ENCODE measurements around the gene TEX22.
A peak's percentile ranks its signal among the peaks of the same experiment; 100 is the strongest.

The TEX22 gene

GRCh38 chr14:105392131-105393090 lies 5.9 kb upstream of the TEX22 start:
- no peak for TF ChIP-seq ZFX (IDR thresholded peaks at IDR 0.05)
- TF ChIP-seq, protein P1, sequence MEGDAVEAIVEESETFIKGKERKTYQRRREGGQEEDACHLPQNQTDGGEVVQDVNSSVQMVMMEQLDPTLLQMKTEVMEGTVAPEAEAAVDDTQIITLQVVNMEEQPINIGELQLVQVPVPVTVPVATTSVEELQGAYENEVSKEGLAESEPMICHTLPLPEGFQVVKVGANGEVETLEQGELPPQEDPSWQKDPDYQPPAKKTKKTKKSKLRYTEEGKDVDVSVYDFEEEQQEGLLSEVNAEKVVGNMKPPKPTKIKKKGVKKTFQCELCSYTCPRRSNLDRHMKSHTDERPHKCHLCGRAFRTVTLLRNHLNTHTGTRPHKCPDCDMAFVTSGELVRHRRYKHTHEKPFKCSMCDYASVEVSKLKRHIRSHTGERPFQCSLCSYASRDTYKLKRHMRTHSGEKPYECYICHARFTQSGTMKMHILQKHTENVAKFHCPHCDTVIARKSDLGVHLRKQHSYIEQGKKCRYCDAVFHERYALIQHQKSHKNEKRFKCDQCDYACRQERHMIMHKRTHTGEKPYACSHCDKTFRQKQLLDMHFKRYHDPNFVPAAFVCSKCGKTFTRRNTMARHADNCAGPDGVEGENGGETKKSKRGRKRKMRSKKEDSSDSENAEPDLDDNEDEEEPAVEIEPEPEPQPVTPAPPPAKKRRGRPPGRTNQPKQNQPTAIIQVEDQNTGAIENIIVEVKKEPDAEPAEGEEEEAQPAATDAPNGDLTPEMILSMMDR (conservative IDR thresholded peaks at IDR 0.05), result no peak
- no peak overlapping the region for H3K27ac ChIP-seq

DNA sequence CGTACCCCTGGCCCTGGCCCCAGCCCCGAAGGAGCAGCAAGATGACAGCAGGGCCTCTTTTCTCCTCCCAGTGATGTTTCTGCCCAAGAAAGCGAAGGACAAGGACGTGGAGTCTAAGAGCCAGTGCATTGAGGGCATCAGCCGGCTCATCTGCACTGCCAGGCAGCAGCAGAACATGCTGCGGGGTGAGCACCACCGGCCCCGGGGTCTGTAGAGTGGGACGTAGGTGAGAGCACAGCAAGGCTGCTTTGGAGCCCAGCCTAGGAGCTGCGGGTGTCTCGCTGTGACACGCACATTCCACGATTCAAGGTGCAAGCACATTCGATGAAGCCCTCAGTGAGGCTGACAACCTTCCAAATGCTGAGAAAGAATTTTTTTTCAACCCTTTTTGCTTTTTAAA lies 5.2 kb upstream of the TEX22 start:
- no peak overlapping the region for H3K27ac ChIP-seq
- TF ChIP-seq ZFX (IDR thresholded peaks at IDR 0.05), result no peak
- TF ChIP-seq, protein P1 (conservative IDR thresholded peaks at IDR 0.05), result no peak

DNA sequence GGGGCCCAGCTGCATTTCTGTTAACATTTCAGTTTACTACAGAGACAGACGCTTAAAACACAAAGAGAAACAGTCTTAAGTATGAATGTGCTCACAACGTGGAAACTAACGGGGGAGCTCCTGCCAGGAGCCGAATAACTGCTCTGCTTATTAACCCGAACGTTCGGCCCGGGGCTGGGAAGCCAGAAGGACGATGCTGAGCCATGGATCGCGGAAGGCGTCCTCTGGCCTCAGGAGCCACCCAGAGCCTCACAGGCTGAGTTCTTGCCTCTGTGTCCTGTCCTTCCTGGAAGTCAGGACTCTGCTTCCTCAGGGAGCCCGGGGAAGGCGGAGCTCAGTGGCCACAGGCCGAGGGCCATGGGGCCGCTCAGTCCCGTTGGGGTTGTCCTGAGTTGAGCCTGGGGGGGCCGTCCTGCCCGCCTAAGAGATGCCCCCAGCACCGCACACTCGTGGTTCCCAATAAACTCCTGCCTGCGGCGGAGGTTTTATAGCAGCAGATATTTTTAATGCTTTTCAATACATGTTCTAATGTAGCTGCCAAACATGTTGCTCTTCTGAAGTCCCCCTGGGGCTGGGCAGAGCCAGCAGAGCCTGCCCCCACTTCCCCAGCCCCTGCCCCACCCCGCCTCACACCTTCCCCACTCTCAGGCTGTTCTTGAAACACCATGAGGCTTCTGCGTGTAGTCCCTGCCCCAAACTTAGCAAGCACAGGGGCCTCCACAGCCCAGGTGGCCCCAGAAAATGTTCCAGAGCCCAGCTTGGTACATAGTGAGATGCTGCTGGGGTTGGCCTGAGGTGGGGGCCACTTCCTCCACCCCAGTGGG lies 3.4 kb upstream of the TEX22 start:
- no peak overlapping the region for H3K27ac ChIP-seq
- TF ChIP-seq ZFX (IDR thresholded peaks at IDR 0.05), result no peak
- TF ChIP-seq, protein P1 (conservative IDR thresholded peaks at IDR 0.05), result no peak

DNA sequence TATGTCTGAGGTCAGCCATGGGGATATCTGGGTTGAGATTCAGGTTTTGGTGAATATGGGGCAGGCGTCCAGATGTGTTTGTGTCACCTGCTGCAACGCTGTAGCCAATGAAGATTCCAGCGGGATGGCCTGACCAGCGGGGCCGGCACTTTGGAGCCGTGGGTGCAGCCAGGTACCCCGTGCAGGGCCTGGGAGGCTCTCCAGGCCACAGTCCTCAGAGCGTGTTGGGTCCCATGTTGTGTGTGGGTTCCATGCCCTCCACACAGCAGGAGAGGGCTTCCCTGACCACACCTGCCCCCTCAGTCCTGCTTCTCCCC lies 2.8 kb upstream of the TEX22 start:
- TF ChIP-seq ZFX (IDR thresholded peaks at IDR 0.05), result no peak
- TF ChIP-seq, protein P1 (conservative IDR thresholded peaks at IDR 0.05), result no peak
- no peak overlapping the region for H3K27ac ChIP-seq

DNA sequence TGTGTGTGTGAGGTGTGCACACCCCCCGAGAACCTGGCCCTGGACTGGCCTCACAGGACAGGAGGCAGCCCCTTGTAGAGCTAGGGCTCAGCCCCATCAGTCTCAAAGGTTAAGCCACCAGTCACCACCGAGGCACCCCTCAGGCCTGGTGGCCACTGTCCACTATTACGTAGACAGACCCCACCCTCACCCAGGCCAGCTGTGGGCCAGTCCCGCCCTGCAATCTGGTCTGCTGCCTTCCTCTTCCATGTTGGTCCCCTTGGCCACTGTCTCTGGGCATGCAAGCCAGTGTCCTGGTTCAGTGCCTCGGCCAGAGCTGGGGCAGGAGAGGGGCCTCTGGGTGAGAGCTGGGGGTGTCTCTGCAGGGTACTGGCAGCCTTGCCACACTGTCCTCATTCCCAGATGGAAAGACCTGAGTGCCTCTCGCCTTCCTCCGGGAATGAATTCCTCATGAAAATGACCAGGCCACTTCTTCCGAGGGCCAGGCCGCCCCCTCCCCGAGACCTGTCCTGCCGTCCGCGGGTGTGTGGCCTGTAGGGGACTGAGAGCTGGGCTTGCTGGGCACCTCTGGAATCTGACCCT lies 897 bp upstream of the TEX22 start:
- TF ChIP-seq ZFX (IDR thresholded peaks at IDR 0.05), result no peak
- TF ChIP-seq, protein P1 (conservative IDR thresholded peaks at IDR 0.05), result no peak
- peak overlapping the region; percentile 95 for H3K27ac ChIP-seq

GRCh38 chr14:105398726-105399465 lies 558 bp downstream of the TEX22 start:
- H3K27ac ChIP-seq, result peak overlapping the region; percentile 95
- TF ChIP-seq ZFX (IDR thresholded peaks at IDR 0.05), result peak; percentile 84; the same call in 1 of the 2 replicates
- TF ChIP-seq, protein P1 (conservative IDR thresholded peaks at IDR 0.05), result no peak

Data from C4-2B (cell line).